Measurements from ENCODE around the gene WDR77.

DNA sequence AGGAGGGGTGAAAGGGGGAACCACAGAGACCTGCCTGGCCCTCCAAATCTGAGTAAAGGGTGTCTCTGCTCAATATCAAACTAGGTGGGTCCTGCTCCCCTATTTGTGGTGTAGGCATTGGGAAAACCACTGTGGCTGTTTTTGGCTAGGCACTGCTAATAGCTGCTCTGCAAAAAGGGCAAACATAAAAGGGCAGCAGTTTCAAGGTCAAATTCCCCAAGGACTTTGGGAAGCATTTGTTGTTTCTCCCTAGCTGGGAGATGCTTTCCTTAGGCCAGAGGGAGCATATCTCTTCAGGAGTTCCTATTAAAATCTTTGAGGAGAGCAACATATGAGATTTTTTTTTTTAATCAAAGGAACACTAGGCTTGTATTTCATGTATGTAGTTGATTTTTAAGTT lies 27.2 kb upstream of the WDR77 start:
- TF ChIP-seq SP1 (IDR thresholded peaks at IDR 0.05) (no peak), HDGF (IDR thresholded peaks at IDR 0.05; ENCODE audit: borderline replicate concordance) (no peak), SUZ12 (IDR thresholded peaks at IDR 0.05) (no peak), FOXA1 (IDR thresholded peaks at IDR 0.05) (no peak), LEF1 (IDR thresholded peaks at IDR 0.05; ENCODE audit: borderline replicate concordance) (no peak), FOXM1 (IDR thresholded peaks at IDR 0.05; ENCODE audit: borderline replicate concordance) (no peak), ARNT (IDR thresholded peaks at IDR 0.05) (no peak), BHLHE40 (IDR thresholded peaks at IDR 0.05; ENCODE audit: borderline replicate concordance) (no peak)

Measured in HEK293T (cell line).